GM21367 (cell line): ENCODE data around the gene GPR15.
A peak's percentile ranks its signal among the peaks of the same experiment; 100 is the strongest.

Experiments used
- ATAC-seq: cut with Tn5 transposase; IDR thresholded peaks from one replicate; pipeline ENCODE4 v1.9.1; 2021; ENCODE audit not compliant: unreplicated experiment

GPR15 gene

GRCh38 chr3:98529856-98530459 is 1.8 kb upstream of the GPR15 start:
- no peak for ATAC-seq

GRCh38 chr3:98530676-98531075 is 1.1 kb upstream of the GPR15 start:
- no peak for ATAC-seq

GRCh38 chr3:98532275-98532637 is 478 bp downstream of the GPR15 start:
- no peak for ATAC-seq

- ATAC-seq, result no peak
Measured at GRCh38 chr3:98532709-98533571, 1.2 kb downstream of the GPR15 start.

GRCh38 chr3:98534168-98534567 is 2.4 kb downstream of the GPR15 start:
- no peak for ATAC-seq

- ATAC-seq, result no peak
Measured at GRCh38 chr3:98534734-98535133, 3.0 kb downstream of the GPR15 start.

GRCh38 chr3:98536456-98537017 is 4.8 kb downstream of the GPR15 start:
- ATAC-seq, result peak; percentile 77

GRCh38 chr3:98540346-98540745 is 8.6 kb downstream of the GPR15 start:
- peak; percentile 43 for ATAC-seq

- ATAC-seq, result no peak
Measured at GRCh38 chr3:98541695-98542094, 9.9 kb downstream of the GPR15 start.

- no peak for ATAC-seq
Measured at GRCh38 chr3:98542623-98543022, 10.8 kb downstream of the GPR15 start.

- peak; percentile 64 for ATAC-seq
Measured at GRCh38 chr3:98545940-98546339, 14.2 kb downstream of the GPR15 start.

- no peak for ATAC-seq
Measured at GRCh38 chr3:98548544-98548943, 16.8 kb downstream of the GPR15 start.

- ATAC-seq, result no peak
Measured at GRCh38 chr3:98550833-98551232, 19.1 kb downstream of the GPR15 start.

GRCh38 chr3:98551236-98551635 is 19.5 kb downstream of the GPR15 start:
- no peak for ATAC-seq

- no peak for ATAC-seq
Measured at GRCh38 chr3:98551754-98552153, 20.0 kb downstream of the GPR15 start.

GRCh38 chr3:98552232-98553020 is 20.6 kb downstream of the GPR15 start:
- ATAC-seq, result no peak

GRCh38 chr3:98553021-98553563 is 21.3 kb downstream of the GPR15 start:
- ATAC-seq, result no peak

- no peak for ATAC-seq
Measured at GRCh38 chr3:98553753-98554152, 22.0 kb downstream of the GPR15 start.

GRCh38 chr3:98554580-98554979 is 22.8 kb downstream of the GPR15 start:
- ATAC-seq, result no peak

GRCh38 chr3:98555025-98555379 is 23.2 kb downstream of the GPR15 start:
- no peak for ATAC-seq
